Upper lobe of left lung (tissue), 6 donors: ENCODE data around the gene HAVCR2. TPM values are rescaled to one million over a fixed set of nuclear protein-coding genes. Genes with fewer than 3 reads are reported as not detected.

Experiments
- ATAC-seq, 2 donors: fragments of 200-7000 bp; cut with Tn5 transposase; one replicate each; pipeline ENCODE4 v1.9.1; 2022; ENCODE audit warnings: mild to moderate bottlenecking in 2 of 2, moderate library complexity in 2 of 2; ENCODE audit not compliant: low FRiP score in 2 of 2
- DNase-seq, 2 donors: peaks; one replicate each; pipeline ENCODE4 v3.0.0-alpha.2; 2019 to 2020
- H3K27ac ChIP-seq, 4 donors: fragments of 200-600 bp; sonication (generic); one replicate each; pipeline ENCODE4 v1.5.1; 2016 to 2019
- H3K27me3 ChIP-seq, 4 donors: fragments of 200-600 bp; sonication (generic); one replicate each; pipeline ENCODE4 v1.5.1; 2017 to 2019
- H3K36me3 ChIP-seq, 4 donors: fragments of 200-600 bp; sonication (generic); one replicate each; pipeline ENCODE4 v1.5.1; 2016 to 2019
- H3K4me1 ChIP-seq, 4 donors: fragments of 200-600 bp; sonication (generic); one replicate each; pipeline ENCODE4 v1.5.1; 2018 to 2019
- H3K4me3 ChIP-seq, 4 donors: fragments of 200-600 bp; sonication (generic); one replicate each; pipeline ENCODE4 v1.5.1; 2017 to 2019; ENCODE audit warnings: mild to moderate bottlenecking in 2 of 4, moderate library complexity in 1 of 4
- H3K9me3 ChIP-seq, 4 donors: fragments of 200-600 bp; sonication (generic); one replicate each; pipeline ENCODE4 v1.5.1; 2018 to 2019
- CTCF ChIP-seq, 6 experiments: fragments of 450-650 bp in 4 of 6; fragments of 200-600 bp in 2 of 6; sonication (generic) in 2 of 6; IDR thresholded peaks; one replicate each; pipeline ENCODE4 v1.5.1; 2016 to 2019; ENCODE audit warnings: antibody characterized with exemption in 6 of 6
- EP300 ChIP-seq, 4 donors: sonication (generic); formaldehyde crosslinking; IDR thresholded peaks; one replicate each; pipeline ENCODE4 v1.5.1; 2017; ENCODE audit warnings: antibody characterized with exemption in 4 of 4, control low read depth in 2 of 4
- POLR2A ChIP-seq, 4 donors: fragments of 450-650 bp; IDR thresholded peaks; one replicate each; pipeline ENCODE4 v1.5.1; 2016 to 2017; ENCODE audit warnings: antibody characterized with exemption in 4 of 4, mild to moderate bottlenecking in 2 of 4
- POLR2AphosphoS5 ChIP-seq, 2 donors: sonication (generic); formaldehyde crosslinking; IDR thresholded peaks; one replicate each; pipeline ENCODE4 v1.5.1; 2017; ENCODE audit warnings: antibody characterized with exemption in 2 of 2
- WGBS, 2 donors: methylation state at CpG; one replicate each; pipeline ENCODE4 v1.1.5; 2017 to 2018; 5-methylcytosine and 5-hydroxymethylcytosine counted together
- total RNA-seq, 6 donors: library from RNA; depleted of rRNA in 4 of 6; stranded (reverse); fragments of >200 nt in 4 of 6; gene quantifications; one replicate each; pipeline versions ENCODE4 v1.1.0 to v1.2.1, GENCODE V29; 2016 to 2021
- donor health status: DM: no; HTN: no; CAD: no; lungs with moderate emphysema.
- donor health status: DM: no; HTN: yes; CAD: no; lungs with severe emphysema.

Gene HAVCR2
- total RNA-seq, 6 donors from 2014 or later: 15.2 to 42.6 (median 38.4) TPM

GRCh38 chr5:157080286-157080685, 28.6 kb downstream of the HAVCR2 start:
- ATAC-seq (no peak), DNase-seq (no peak)
- Histone ChIP-seq H3K36me3 (no peaks in the 10 kb centered on the region), H3K27ac (no peak overlapping the region), H3K27me3 (no peaks in the 10 kb centered on the region), H3K9me3 (no peaks in the 10 kb centered on the region), H3K4me1 (no peaks in the 10 kb centered on the region), H3K4me3 (no peak overlapping the region)
- WGBS, 2 donors: 75 to 83% methylated on average over 2 of the region's 2 CpGs
- TF ChIP-seq EP300 (IDR thresholded peaks at IDR 0.05) (no peak), POLR2A (IDR thresholded peaks at IDR 0.05) (no peak), POLR2AphosphoS5 (IDR thresholded peaks at IDR 0.05) (no peak), CTCF (IDR thresholded peaks at IDR 0.05) (no peak)

GRCh38 chr5:157076558-157076957, 32.3 kb downstream of the HAVCR2 start:
- 48 to 64% methylated on average over 4 of the region's 4 CpGs for WGBS, 2 donors
- TF ChIP-seq POLR2AphosphoS5 (IDR thresholded peaks at IDR 0.05) (no peak), CTCF (IDR thresholded peaks at IDR 0.05) (no peak), POLR2A (IDR thresholded peaks at IDR 0.05) (no peak), EP300 (IDR thresholded peaks at IDR 0.05) (no peak)
- Histone ChIP-seq H3K27me3 (no peaks in the 10 kb centered on the region), H3K4me1 (no peaks in the 10 kb centered on the region), H3K4me3 (no peak overlapping the region), H3K9me3 (no peaks in the 10 kb centered on the region), H3K27ac (no peak overlapping the region), H3K36me3 (no peaks in the 10 kb centered on the region)
- DNase-seq: no peak
- ATAC-seq: peak in 1 of 2 donors; percentile 45

- no peak for ATAC-seq
- DNase-seq: no peak
- no peaks in the 10 kb centered on the region for H3K4me1 ChIP-seq
- no peaks in the 10 kb centered on the region for H3K27me3 ChIP-seq
- no peak overlapping the region for H3K27ac ChIP-seq
- no peak overlapping the region for H3K4me3 ChIP-seq
- WGBS, 2 donors: 57 to 66% methylated on average over 3 of the region's 3 CpGs
- no peaks in the 10 kb centered on the region for H3K9me3 ChIP-seq
- H3K36me3 ChIP-seq: no peaks in the 10 kb centered on the region
- TF ChIP-seq POLR2A (IDR thresholded peaks at IDR 0.05): no peak
- no peak for TF ChIP-seq CTCF (IDR thresholded peaks at IDR 0.05)
- TF ChIP-seq EP300 (IDR thresholded peaks at IDR 0.05): no peak
- TF ChIP-seq POLR2AphosphoS5 (IDR thresholded peaks at IDR 0.05): no peak
These were observed 36.3 kb downstream of the HAVCR2 start for GRCh38 chr5:157072508-157072907.

- Histone ChIP-seq H3K4me3 (no peak overlapping the region), H3K4me1 (no peaks in the 10 kb centered on the region), H3K9me3 (no peaks in the 10 kb centered on the region), H3K27me3 (no peaks in the 10 kb centered on the region), H3K27ac (no peak overlapping the region), H3K36me3 (no peaks in the 10 kb centered on the region)
- ATAC-seq: no peak
- TF ChIP-seq EP300 (IDR thresholded peaks at IDR 0.05) (no peak), CTCF (IDR thresholded peaks at IDR 0.05) (no peak), POLR2A (IDR thresholded peaks at IDR 0.05) (no peak), POLR2AphosphoS5 (IDR thresholded peaks at IDR 0.05) (no peak)
- DNase-seq: no peak
- WGBS, 2 donors: 79 to 85% methylated on average over 3 of the region's 3 CpGs
These were observed 38.9 kb downstream of the HAVCR2 start for GRCh38 chr5:157069949-157070348.

GRCh38 chr5:157068785-157069184, 40.1 kb downstream of the HAVCR2 start:
- ATAC-seq (no peak), DNase-seq (no peak)
- 91 to 96% methylated on average over 5 of the region's 5 CpGs for WGBS, 2 donors
- Histone ChIP-seq H3K27me3 (no peaks in the 10 kb centered on the region), H3K9me3 (no peaks in the 10 kb centered on the region), H3K4me3 (no peak overlapping the region), H3K4me1 (no peaks in the 10 kb centered on the region), H3K27ac (no peak overlapping the region), H3K36me3 (no peaks in the 10 kb centered on the region)
- TF ChIP-seq POLR2A (IDR thresholded peaks at IDR 0.05) (no peak), POLR2AphosphoS5 (IDR thresholded peaks at IDR 0.05) (no peak), CTCF (IDR thresholded peaks at IDR 0.05) (no peak), EP300 (IDR thresholded peaks at IDR 0.05) (no peak)
